PFSK-1 (cell line): ENCODE data around the gene SETBP1.

Experiments
- FOXP2 ChIP-seq: optimal IDR thresholded peaks from 2 replicates; pipeline ENCODE3; 2011; ENCODE audit warnings: borderline replicate concordance, control low read depth, inconsistent platforms; ENCODE audit not compliant: insufficient read depth; ENCODE audit errors: extremely low read length, extremely low read depth
- POLR2AphosphoS5 ChIP-seq: IDR thresholded peaks from 2 replicates; pipeline ENCODE4 v1.6.1; 2012; ENCODE audit warnings: low read depth, mild to moderate bottlenecking, control low read depth, low read length, moderate library complexity
- REST ChIP-seq, 2 experiments: IDR thresholded peaks; 2 replicates each; pipeline versions ENCODE4 v1.6.1 to v1.8.0; 2011 to 2012; ENCODE audit warnings: low read depth in 2 of 2, low read length in 2 of 2, control low read depth in 1 of 2, inconsistent platforms in 1 of 2, mild to moderate bottlenecking in 1 of 2, moderate library complexity in 1 of 2; ENCODE audit not compliant: insufficient read depth in 1 of 2
- SIN3A ChIP-seq: IDR thresholded peaks from 2 replicates; pipeline ENCODE4 v1.6.1; 2012; ENCODE audit warnings: mild to moderate bottlenecking, low read length, moderate library complexity, borderline replicate concordance; ENCODE audit not compliant: insufficient read depth
- TAF1 ChIP-seq: IDR thresholded peaks from 2 replicates; pipeline ENCODE4 v1.6.1; 2012; ENCODE audit warnings: low read length, control low read depth, borderline replicate concordance; ENCODE audit not compliant: insufficient read depth

GRCh38 chr18:44951748-44952147, 271.1 kb downstream of the SETBP1 start:
- TF ChIP-seq SIN3A: no peak
- no peak for TF ChIP-seq REST (IDR thresholded peaks at IDR 0.05; ENCODE audit: insufficient read depth in 1 of 2, low read depth in 2 of 2, low read length in 2 of 2)
- no peak for TF ChIP-seq TAF1
- no peak for TF ChIP-seq POLR2AphosphoS5
- no peak for TF ChIP-seq FOXP2
